Right lobe of liver (tissue), 6 donors: ENCODE measurements around the gene ATP7B. TPM values are rescaled to one million over a fixed set of nuclear protein-coding genes. Genes with fewer than 3 reads are reported as not detected.

Source experiments
- ATAC-seq, 4 donors: fragments of 200-7000 bp; cut with Tn5 transposase; one replicate each; pipeline ENCODE4 v1.9.1; 2020; ENCODE audit warnings: mild to moderate bottlenecking in 4 of 4, moderate library complexity in 4 of 4
- DNase-seq, 3 donors: peaks; one replicate each; pipeline ENCODE4 v3.0.0-alpha.2; 2020
- H3K27ac ChIP-seq, 3 donors: fragments of 200-600 bp; one replicate each; pipeline ENCODE4 v1.8.0; 2022
- H3K27me3 ChIP-seq, 2 donors: fragments of 200-600 bp; one replicate each; pipeline ENCODE4 v1.8.0; 2022
- H3K36me3 ChIP-seq, 4 donors: fragments of 200-600 bp; sonication (generic) in 1 of 4; one replicate each; pipeline versions ENCODE4 v1.5.1 to v1.8.0; 2017 to 2022; ENCODE audit warnings: control low read depth in 1 of 4
- H3K4me1 ChIP-seq, 4 donors: fragments of 200-600 bp; sonication (generic) in 1 of 4; one replicate each; pipeline versions ENCODE4 v1.5.1 to v1.8.0; 2017 to 2022; ENCODE audit warnings: control low read depth in 1 of 4
- H3K4me3 ChIP-seq, 3 donors: fragments of 200-600 bp; one replicate each; pipeline ENCODE4 v1.8.0; 2022
- H3K9me3 ChIP-seq, 4 donors: fragments of 200-600 bp; sonication (generic) in 1 of 4; one replicate each; pipeline versions ENCODE4 v1.5.1 to v1.8.0; 2017 to 2022; ENCODE audit warnings: control low read depth in 1 of 4
- CTCF ChIP-seq, 4 donors: fragments of 200-600 bp in 3 of 4; fragments of 450-650 bp in 1 of 4; IDR thresholded peaks; one replicate each; pipeline versions ENCODE4 v1.5.1 to v1.8.0; 2016 to 2022; ENCODE audit warnings: antibody characterized with exemption in 4 of 4, mild to moderate bottlenecking in 2 of 4
- POLR2A ChIP-seq: fragments of 450-650 bp; IDR thresholded peaks from one replicate; pipeline ENCODE4 v1.6.1; 2017; ENCODE audit warnings: antibody characterized with exemption, mild to moderate bottlenecking
- WGBS: methylation state at CpG from one replicate; pipeline ENCODE4 v1.1.6; 2018; ENCODE audit warnings: low coverage, low lambda C conversion rate; ENCODE audit not compliant: insufficient coverage; ENCODE audit errors: missing lambda C conversion rate; 5-methylcytosine and 5-hydroxymethylcytosine counted together
- intact Hi-C, 2 donors: fragments of 100-400 bp; cut with DNase I; formaldehyde crosslinking; loops; one replicate each; pipeline versions ENCODE4 v1.11.2 to v1.14.1; 2022
- total RNA-seq, 6 experiments: library from RNA; depleted of rRNA in 2 of 6; stranded (reverse); fragments of >200 nt in 2 of 6; fragmentation: NEBNext Ultra II Directional in 3 of 6; extraction: Animal tissue kit (Norgen Biotek cat#: 25700) in 3 of 6; gene quantifications; one replicate each; pipeline versions ENCODE4 v1.1.0 to v1.2.4, GENCODE V29; 2016 to 2023
- donor health status: DM: no; HTN: yes; CAD: no.
- donor health status: DM: no; HTN: no; CAD: no.
- donor health status: DM: no; HTN: no; CAD: no.
- donor health status: DM: no; HTN: yes; CAD: no.
- donor health status: DM: no; HTN: yes; CAD: no.

Gene ATP7B
- total RNA-seq, 6 experiments from 2014 or later = 17.1 to 27.6 (median 21.6) TPM

GRCh38 chr13:51942189-51942588, 69.1 kb downstream of the ATP7B start:
- ATAC-seq (peak; percentile 47 to 82 (median 62)), DNase-seq (peak in 2 of 3 donors; percentile 66 to 73)
- Histone ChIP-seq H3K9me3 (no peaks in the 10 kb centered on the region), H3K27me3 (no peaks in the 10 kb centered on the region), H3K27ac (no peak overlapping the region), H3K4me3 (no peak overlapping the region), H3K36me3 (peaks cover 0 to 38% (median 1%) of the 10 kb centered on the region in 4 donors), H3K4me1 (peaks cover 0 to 3% (median 0%) of the 10 kb centered on the region in 4 donors)
- TF ChIP-seq POLR2A (no peak), CTCF (IDR thresholded peaks at IDR 0.05) (no peak)
- intact Hi-C loops = no loop called here
- 37% methylated on average over 9 of the region's 9 CpGs for WGBS

DNA sequence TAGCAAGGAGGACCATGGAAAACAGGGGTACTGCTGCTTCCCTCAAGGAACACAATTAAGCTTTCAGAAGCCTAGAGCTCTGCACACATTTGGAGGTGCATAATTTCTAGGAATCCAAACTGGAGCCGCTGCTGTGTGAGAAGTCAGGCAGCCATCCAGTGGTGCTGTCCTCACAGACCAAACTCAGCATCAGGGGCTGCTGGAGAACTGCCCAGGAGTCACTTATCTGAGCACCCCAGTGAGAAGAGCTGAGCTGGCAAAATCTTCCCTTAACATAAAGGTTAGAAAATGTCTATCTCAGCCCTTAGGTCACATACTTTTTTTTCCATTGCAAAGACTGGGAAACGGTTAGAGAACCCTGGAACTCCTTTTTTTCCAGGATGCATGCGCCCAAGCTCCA, 72.8 kb downstream of the ATP7B start:
- no peak for TF ChIP-seq POLR2A
- TF ChIP-seq CTCF (IDR thresholded peaks at IDR 0.05) = no peak
- peaks cover 0 to 3% (median 0%) of the 10 kb centered on the region in 4 donors for H3K4me1 ChIP-seq
- ATAC-seq = no peak
- H3K36me3 ChIP-seq = peaks cover 0 to 51% (median 5%) of the 10 kb centered on the region in 4 donors
- DNase-seq = no peak
- no peak overlapping the region for H3K4me3 ChIP-seq
- 78% methylated on average over 2 of the region's 3 CpGs for WGBS
- no peak overlapping the region for H3K27ac ChIP-seq
- H3K9me3 ChIP-seq = no peaks in the 10 kb centered on the region
- H3K27me3 ChIP-seq = no peaks in the 10 kb centered on the region
- intact Hi-C loops = no loop called here

GRCh38 chr13:51937320-51938290, 73.6 kb downstream of the ATP7B start:
- Histone ChIP-seq H3K27me3 (no peaks in the 10 kb centered on the region), H3K9me3 (no peaks in the 10 kb centered on the region), H3K27ac (no peak overlapping the region), H3K4me3 (no peak overlapping the region), H3K36me3 (peaks cover 0 to 51% (median 6%) of the 10 kb centered on the region in 4 donors), H3K4me1 (peaks cover 0 to 3% (median 0%) of the 10 kb centered on the region in 4 donors)
- ATAC-seq (peak; percentile 69 to 83 (median 75)), DNase-seq (peak in 2 of 3 donors; percentile 31 to 72)
- TF ChIP-seq POLR2A = no peak
- no peak for TF ChIP-seq CTCF (IDR thresholded peaks at IDR 0.05)
- 71% methylated on average over 8 of the region's 22 CpGs for WGBS
- intact Hi-C loops = no loop called here

DNA sequence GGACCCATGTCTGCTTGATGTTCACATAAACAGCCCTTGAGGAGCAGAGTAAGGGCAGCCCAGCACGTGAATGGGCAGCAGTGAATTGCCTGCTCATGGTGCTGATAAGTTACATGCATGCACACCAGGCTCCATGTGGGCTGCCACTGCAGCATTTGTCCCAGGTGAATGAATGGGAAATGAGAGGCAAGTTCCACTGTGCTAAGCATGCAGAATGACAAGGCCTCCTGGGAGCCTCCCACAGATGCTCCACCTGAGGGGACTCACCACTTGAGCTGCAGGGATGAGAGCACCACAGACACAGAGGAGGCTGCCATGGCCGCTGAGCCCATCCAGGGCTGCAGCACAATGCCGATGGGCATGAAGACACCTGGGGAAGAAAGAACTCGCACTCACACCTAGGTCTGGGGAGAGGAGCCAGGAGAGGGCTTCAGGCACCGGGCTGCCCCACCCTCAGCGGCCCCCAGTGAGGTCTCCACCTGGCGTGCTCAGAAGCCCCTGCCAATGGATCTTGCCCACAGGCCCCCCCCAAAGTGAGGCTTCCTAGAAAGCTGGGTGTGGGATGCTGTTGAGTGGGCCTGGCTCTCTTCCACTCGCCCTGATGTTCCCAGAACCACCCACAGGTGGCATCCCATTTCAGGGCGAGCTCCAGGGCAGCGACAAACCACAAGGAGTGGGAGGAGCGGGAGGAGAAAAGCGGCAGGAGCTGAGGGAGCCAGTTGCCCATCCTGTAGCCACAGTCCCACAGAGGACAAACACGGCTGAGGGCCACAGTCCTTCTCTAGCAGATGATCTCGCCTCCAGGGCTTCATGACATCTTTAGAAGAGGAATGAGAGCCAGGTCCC, 75.7 kb downstream of the ATP7B start:
- intact Hi-C loops = no loop called here
- H3K4me1 ChIP-seq = no peaks in the 10 kb centered on the region
- TF ChIP-seq POLR2A (no peak), CTCF (IDR thresholded peaks at IDR 0.05) (peak; percentile 15 to 30 (median 25))
- H3K27me3 ChIP-seq = no peaks in the 10 kb centered on the region
- no CpG with 5 or more reads among the region's 14 CpGs for WGBS
- DNase-seq (no peak), ATAC-seq (peak; percentile 39 to 52 (median 49))
- H3K9me3 ChIP-seq = no peaks in the 10 kb centered on the region
- no peak overlapping the region for H3K27ac ChIP-seq
- no peak overlapping the region for H3K4me3 ChIP-seq
- H3K36me3 ChIP-seq = peaks cover 0 to 45% (median 8%) of the 10 kb centered on the region in 4 donors
